Ishikawa (cell line): ENCODE measurements around the gene SRPRB.

Experiments
- CEBPB ChIP-seq: IDR thresholded peaks from 2 replicates; pipeline ENCODE4 v1.6.1; 2012
- CREB1 ChIP-seq: IDR thresholded peaks from 2 replicates; pipeline ENCODE4 v1.6.1; 2012; ENCODE audit warnings: low read depth
- EGR1 ChIP-seq: IDR thresholded peaks from 2 replicates; pipeline ENCODE4 v1.6.1; 2012
- EP300 ChIP-seq: IDR thresholded peaks from 2 replicates; pipeline ENCODE4 v1.6.1; 2012; ENCODE audit warnings: borderline replicate concordance
- FOXM1 ChIP-seq: IDR thresholded peaks from 2 replicates; pipeline ENCODE4 v1.6.1; 2012; ENCODE audit warnings: low read depth, borderline replicate concordance
- NFIC ChIP-seq: IDR thresholded peaks from 2 replicates; pipeline ENCODE4 v1.6.1; 2012
- RAD21 ChIP-seq: IDR thresholded peaks from 2 replicates; pipeline ENCODE4 v1.6.1; 2012; ENCODE audit warnings: low read depth
- TAF1 ChIP-seq: IDR thresholded peaks from 2 replicates; pipeline ENCODE4 v1.6.1; 2012; ENCODE audit warnings: low read depth, mild to moderate bottlenecking
- TCF12 ChIP-seq: IDR thresholded peaks from 2 replicates; pipeline ENCODE4 v1.6.1; 2012; ENCODE audit warnings: low read depth
- YY1 ChIP-seq: IDR thresholded peaks from 2 replicates; pipeline ENCODE4 v1.6.1; 2012; ENCODE audit warnings: low read depth
- ZBTB7A ChIP-seq: IDR thresholded peaks from 2 replicates; pipeline ENCODE4 v1.6.1; 2012; ENCODE audit warnings: low read depth
- TF ChIP-seq, protein P1 (sequence below): IDR thresholded peaks from 2 replicates; pipeline ENCODE4 v1.6.1; 2012
- TF ChIP-seq, protein P2 (sequence below): IDR thresholded peaks from 2 replicates; pipeline ENCODE4 v1.6.1; 2012; ENCODE audit warnings: low read depth, mild to moderate bottlenecking

DNA sequence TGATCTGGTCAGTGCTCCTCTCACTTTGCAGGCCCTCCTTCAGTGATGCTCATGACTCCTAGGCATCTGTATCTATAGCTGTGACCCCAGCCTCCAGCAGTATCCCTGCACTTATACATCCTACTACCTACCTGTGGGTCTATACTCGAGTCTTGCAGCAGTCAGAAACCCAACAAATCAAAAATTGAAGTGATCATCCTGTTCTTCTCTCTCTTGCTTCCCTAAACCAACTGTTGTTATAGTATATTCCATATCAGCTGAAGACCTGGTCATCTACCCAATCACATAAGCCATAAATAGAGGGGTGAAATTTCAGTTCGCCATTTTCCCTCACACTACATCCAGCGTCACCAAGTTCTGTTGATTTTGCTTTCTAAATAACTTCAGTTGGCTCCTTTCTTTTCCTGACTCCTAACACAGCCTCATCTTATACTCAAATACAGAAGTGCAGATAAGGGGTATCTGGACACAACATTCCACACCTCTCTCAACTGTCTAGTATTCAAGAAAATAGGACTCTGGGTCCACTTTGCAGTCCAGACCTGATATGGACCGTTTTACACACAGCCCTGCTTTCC lies 25.9 kb upstream of the SRPRB start:
- TF ChIP-seq NFIC = no peak
- TF ChIP-seq YY1 = no peak
- no peak for TF ChIP-seq CREB1
- TF ChIP-seq TAF1 = no peak
- TF ChIP-seq EP300 = no peak
- TF ChIP-seq TCF12 = no peak
- TF ChIP-seq RAD21 = no peak
- TF ChIP-seq, protein P1, sequence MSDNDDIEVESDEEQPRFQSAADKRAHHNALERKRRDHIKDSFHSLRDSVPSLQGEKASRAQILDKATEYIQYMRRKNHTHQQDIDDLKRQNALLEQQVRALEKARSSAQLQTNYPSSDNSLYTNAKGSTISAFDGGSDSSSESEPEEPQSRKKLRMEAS = no peak
- TF ChIP-seq FOXM1 = no peak
- TF ChIP-seq CEBPB = no peak
- TF ChIP-seq EGR1 = no peak
- no peak for TF ChIP-seq ZBTB7A
- TF ChIP-seq, protein P2, sequence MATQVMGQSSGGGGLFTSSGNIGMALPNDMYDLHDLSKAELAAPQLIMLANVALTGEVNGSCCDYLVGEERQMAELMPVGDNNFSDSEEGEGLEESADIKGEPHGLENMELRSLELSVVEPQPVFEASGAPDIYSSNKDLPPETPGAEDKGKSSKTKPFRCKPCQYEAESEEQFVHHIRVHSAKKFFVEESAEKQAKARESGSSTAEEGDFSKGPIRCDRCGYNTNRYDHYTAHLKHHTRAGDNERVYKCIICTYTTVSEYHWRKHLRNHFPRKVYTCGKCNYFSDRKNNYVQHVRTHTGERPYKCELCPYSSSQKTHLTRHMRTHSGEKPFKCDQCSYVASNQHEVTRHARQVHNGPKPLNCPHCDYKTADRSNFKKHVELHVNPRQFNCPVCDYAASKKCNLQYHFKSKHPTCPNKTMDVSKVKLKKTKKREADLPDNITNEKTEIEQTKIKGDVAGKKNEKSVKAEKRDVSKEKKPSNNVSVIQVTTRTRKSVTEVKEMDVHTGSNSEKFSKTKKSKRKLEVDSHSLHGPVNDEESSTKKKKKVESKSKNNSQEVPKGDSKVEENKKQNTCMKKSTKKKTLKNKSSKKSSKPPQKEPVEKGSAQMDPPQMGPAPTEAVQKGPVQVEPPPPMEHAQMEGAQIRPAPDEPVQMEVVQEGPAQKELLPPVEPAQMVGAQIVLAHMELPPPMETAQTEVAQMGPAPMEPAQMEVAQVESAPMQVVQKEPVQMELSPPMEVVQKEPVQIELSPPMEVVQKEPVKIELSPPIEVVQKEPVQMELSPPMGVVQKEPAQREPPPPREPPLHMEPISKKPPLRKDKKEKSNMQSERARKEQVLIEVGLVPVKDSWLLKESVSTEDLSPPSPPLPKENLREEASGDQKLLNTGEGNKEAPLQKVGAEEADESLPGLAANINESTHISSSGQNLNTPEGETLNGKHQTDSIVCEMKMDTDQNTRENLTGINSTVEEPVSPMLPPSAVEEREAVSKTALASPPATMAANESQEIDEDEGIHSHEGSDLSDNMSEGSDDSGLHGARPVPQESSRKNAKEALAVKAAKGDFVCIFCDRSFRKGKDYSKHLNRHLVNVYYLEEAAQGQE = no peak
